ENCODE data around the gene EFCAB5. TPM values are rescaled to one million over a fixed set of nuclear protein-coding genes. Genes with fewer than 3 reads are reported as not detected.
"Not testable (repeated sequence)": the region's sequence is repeated elsewhere in the genome, so short reads cannot be mapped to it uniquely, and the experiment has no call there.

The EFCAB5 gene
- total and polyA plus RNA-seq, 4 donors: under 0.01 to 0.05 TPM; not detected in 2

- no peak overlapping the region for H3K27ac ChIP-seq (ENCODE audit: low read depth in 1 of 2, low read length in 2 of 2)
- TF ChIP-seq NR2F2 (IDR thresholded peaks at IDR 0.05): no peak
- TF ChIP-seq REST (IDR thresholded peaks at IDR 0.05): no peak
- no peak for TF ChIP-seq TAF1 (conservative IDR thresholded peaks at IDR 0.05)
- TF ChIP-seq HNF4A (conservative IDR thresholded peaks at IDR 0.05): no peak
- TF ChIP-seq YY1 (IDR thresholded peaks at IDR 0.05): no peak
- TF ChIP-seq, protein P1, sequence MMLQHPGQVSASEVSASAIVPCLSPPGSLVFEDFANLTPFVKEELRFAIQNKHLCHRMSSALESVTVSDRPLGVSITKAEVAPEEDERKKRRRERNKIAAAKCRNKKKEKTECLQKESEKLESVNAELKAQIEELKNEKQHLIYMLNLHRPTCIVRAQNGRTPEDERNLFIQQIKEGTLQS (IDR thresholded peaks at IDR 0.05): no peak
- TF ChIP-seq FOXA2 (IDR thresholded peaks at IDR 0.05): no peak
- no peak for TF ChIP-seq MAX (IDR thresholded peaks at IDR 0.05)
- TF ChIP-seq ZBTB33 (IDR thresholded peaks at IDR 0.05): no peak
- no peak for TF ChIP-seq RAD21 (IDR thresholded peaks at IDR 0.05)
- TF ChIP-seq RXRA (IDR thresholded peaks at IDR 0.05): no peak
- no peak for TF ChIP-seq HNF4G (IDR thresholded peaks at IDR 0.05)
- TF ChIP-seq SP1 (IDR thresholded peaks at IDR 0.05): no peak
- TF ChIP-seq GABPA (IDR thresholded peaks at IDR 0.05 in 1 of 2, conservative IDR thresholded peaks at IDR 0.05 in 1 of 2): no peak
- TF ChIP-seq, protein P2, sequence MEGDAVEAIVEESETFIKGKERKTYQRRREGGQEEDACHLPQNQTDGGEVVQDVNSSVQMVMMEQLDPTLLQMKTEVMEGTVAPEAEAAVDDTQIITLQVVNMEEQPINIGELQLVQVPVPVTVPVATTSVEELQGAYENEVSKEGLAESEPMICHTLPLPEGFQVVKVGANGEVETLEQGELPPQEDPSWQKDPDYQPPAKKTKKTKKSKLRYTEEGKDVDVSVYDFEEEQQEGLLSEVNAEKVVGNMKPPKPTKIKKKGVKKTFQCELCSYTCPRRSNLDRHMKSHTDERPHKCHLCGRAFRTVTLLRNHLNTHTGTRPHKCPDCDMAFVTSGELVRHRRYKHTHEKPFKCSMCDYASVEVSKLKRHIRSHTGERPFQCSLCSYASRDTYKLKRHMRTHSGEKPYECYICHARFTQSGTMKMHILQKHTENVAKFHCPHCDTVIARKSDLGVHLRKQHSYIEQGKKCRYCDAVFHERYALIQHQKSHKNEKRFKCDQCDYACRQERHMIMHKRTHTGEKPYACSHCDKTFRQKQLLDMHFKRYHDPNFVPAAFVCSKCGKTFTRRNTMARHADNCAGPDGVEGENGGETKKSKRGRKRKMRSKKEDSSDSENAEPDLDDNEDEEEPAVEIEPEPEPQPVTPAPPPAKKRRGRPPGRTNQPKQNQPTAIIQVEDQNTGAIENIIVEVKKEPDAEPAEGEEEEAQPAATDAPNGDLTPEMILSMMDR (IDR thresholded peaks at IDR 0.05; ENCODE audit: low read depth, low read length, missing input control): no peak
- TF ChIP-seq EGR1 (IDR thresholded peaks at IDR 0.05; ENCODE audit: low read depth in 2 of 2): no peak
- TF ChIP-seq FOXA1 (IDR thresholded peaks at IDR 0.05): no peak
- no peak for TF ChIP-seq JUND (IDR thresholded peaks at IDR 0.05)
- no peak overlapping the region for H3K4me3 ChIP-seq (ENCODE audit: low read depth in 1 of 3, low read length in 3 of 3)
Measured at GRCh38 chr17:29892201-29892600, 49.2 kb upstream of the EFCAB5 start.

DNA sequence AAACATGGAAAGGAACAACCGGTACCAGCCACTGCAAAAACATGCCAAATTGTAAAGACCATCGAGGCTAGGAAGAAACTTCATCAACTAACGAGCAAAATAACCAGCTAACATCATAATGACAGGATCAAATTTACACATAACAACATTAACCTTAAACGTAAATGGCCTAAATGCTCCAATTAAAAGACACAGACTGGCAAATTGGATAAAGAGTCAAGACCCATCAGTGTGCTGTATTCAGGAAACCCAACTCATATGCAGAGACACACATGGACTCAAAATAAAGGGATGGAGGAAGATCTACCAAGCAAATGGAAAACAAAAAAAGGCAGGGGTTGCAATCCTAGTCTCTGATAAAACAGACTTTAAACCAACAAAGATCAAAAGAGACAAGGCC, 44.3 kb upstream of the EFCAB5 start:
- not testable (repeated sequence) for H3K9me3 ChIP-seq (ENCODE audit: control insufficient read depth in 4 of 4, low read length in 3 of 4); DNase-seq (ENCODE audit: low spot score); H3K27me3 ChIP-seq (ENCODE audit: control insufficient read depth in 4 of 4, insufficient read depth in 4 of 4, low read length in 3 of 4); H3K4me3 ChIP-seq (ENCODE audit: low read depth in 1 of 3, low read length in 3 of 3); H3K36me3 ChIP-seq (ENCODE audit: control insufficient read depth in 4 of 4, insufficient read depth in 3 of 4, low read depth in 1 of 4, low read length in 3 of 4); H3K4me1 ChIP-seq (ENCODE audit: control insufficient read depth in 4 of 4, insufficient read depth in 4 of 4, low read length in 3 of 4); H3K9ac ChIP-seq (ENCODE audit: low read depth in 1 of 2, low read length in 2 of 2); H3K27ac ChIP-seq (ENCODE audit: low read depth in 1 of 2, low read length in 2 of 2)
- WGBS: 97% methylated on average over 4 of the region's 4 CpGs

More at GRCh38 chr17:29892201-29892600, 49.2 kb upstream of the EFCAB5 start:
- Histone ChIP-seq H3K36me3 (ENCODE audit: control insufficient read depth in 4 of 4, insufficient read depth in 3 of 4, low read depth in 1 of 4, low read length in 3 of 4) (no peaks in the 10 kb centered on the region), H3K27me3 (ENCODE audit: control insufficient read depth in 4 of 4, insufficient read depth in 4 of 4, low read length in 3 of 4) (no peaks in the 10 kb centered on the region), H3K9ac (ENCODE audit: low read depth in 1 of 2, low read length in 2 of 2) (no peak overlapping the region), H3K4me1 (ENCODE audit: control insufficient read depth in 4 of 4, insufficient read depth in 4 of 4, low read length in 3 of 4) (no peaks in the 10 kb centered on the region), H3K9me3 (ENCODE audit: control insufficient read depth in 4 of 4, low read length in 3 of 4) (no peaks in the 10 kb centered on the region)
- no peak for DNase-seq (ENCODE audit: low spot score)
